ENCODE data around the gene FOXD4. TPM values are rescaled to one million over a fixed set of nuclear protein-coding genes. Genes with fewer than 3 reads are reported as not detected.
"Not testable (repeated sequence)": the region's sequence is repeated elsewhere in the genome, so short reads cannot be mapped to it uniquely, and the experiment has no call there.

Gene FOXD4
- 1 to 10 TPM in 1 of 5 donors, not detected in 4; 1.8 TPM for total RNA-seq
- under 1 TPM in 2 of 3 donors, not detected in 1; 0.25 to 0.50 TPM for polyA plus RNA-seq
- long read RNA-seq, donor 1: 0 reads
- long read RNA-seq, donor 2: 0 reads
- long read RNA-seq, donor 3: 0 reads
- long read RNA-seq, donor 4: 0 reads
- long read RNA-seq, donor 5: 0 reads
- long read RNA-seq, donor 6, partial matches to known transcripts: 0 of 2 reads
- long read RNA-seq, donor 6, other reads (novel, unspliced or antisense): 0 of 2 reads
- long read RNA-seq, donor 7: 0 reads
- long read RNA-seq, donor 8: 0 reads
- long read RNA-seq, donor 9: 0 reads
- long read RNA-seq, donor 10: 0 reads

GRCh38 chr9:117995-118467 lies at the start of gene FOXD4:
TSS of gene FOXD4 (minus strand) at chr9:118417. CDS start at chr9:118119, 298 bp downstream.
- H3K9me3 ChIP-seq; H3K36me3 ChIP-seq; H3K27ac ChIP-seq; H3K4me3 ChIP-seq; DNase-seq; intact Hi-C loops (cut with DNase I; ENCODE audit: low total_unique reads): not testable (repeated sequence)
- WGBS, 5 donors: 18 to 38% (median 28%) methylated on average over 17 to 30 of the region's 30 CpGs
- H3K27me3 ChIP-seq: peaks cover 7 to 52% (median 34%) of the 10 kb centered on the region in 3 donors
- H3K4me1 ChIP-seq: peaks cover 14 to 36% (median 27%) of the 10 kb centered on the region in 4 donors

- H3K27me3 ChIP-seq; intact Hi-C loops (cut with DNase I; ENCODE audit: low total_unique reads); H3K4me1 ChIP-seq; H3K9me3 ChIP-seq; H3K36me3 ChIP-seq; H3K27ac ChIP-seq; DNase-seq; H3K4me3 ChIP-seq: not testable (repeated sequence)
- WGBS, 5 donors: 61 to 83% (median 65%) methylated on average over 1 of the region's 1 CpG; no CpG with 5 or more reads in 1 of the 5 donors
Observed at GRCh38 chr9:159871-160270, 41.7 kb upstream of the FOXD4 start.

- H3K36me3 ChIP-seq, DNase-seq: not testable (repeated sequence)
Observed at GRCh38 chr9:151173-151572, 33.0 kb upstream of the FOXD4 start.

DNA sequence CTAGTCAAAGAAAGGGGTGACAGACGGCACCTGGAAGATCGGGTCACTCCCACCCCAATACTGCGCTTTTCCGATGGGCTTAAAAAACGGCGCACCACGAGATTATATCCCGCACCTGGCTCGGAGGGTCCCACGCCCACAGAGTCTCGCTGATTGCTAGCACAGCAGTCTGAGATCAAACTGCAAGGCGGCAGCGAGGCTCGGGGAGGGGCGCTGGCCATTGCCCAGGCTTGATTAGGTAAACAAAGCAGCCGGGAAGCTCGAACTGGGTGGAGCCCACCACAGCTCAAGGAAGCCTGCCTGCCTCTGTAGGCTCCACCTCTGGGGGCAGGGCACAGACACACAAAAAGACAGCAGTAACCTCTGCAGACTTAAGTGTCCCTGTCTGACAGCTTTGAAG lies 21.7 kb upstream of the FOXD4 start:
- H3K4me1 ChIP-seq; DNase-seq; H3K9me3 ChIP-seq; H3K27me3 ChIP-seq; H3K27ac ChIP-seq; H3K36me3 ChIP-seq; intact Hi-C loops (cut with DNase I; ENCODE audit: low total_unique reads); H3K4me3 ChIP-seq: not testable (repeated sequence)
- WGBS, 5 donors: 79 to 84% (median 83%) methylated on average over 17 of the region's 17 CpGs; no CpG with 5 or more reads in 1 of the 5 donors

More at GRCh38 chr9:151173-151572, 33.0 kb upstream of the FOXD4 start:
- H3K4me3 ChIP-seq; H3K9me3 ChIP-seq; H3K4me1 ChIP-seq; intact Hi-C loops (cut with DNase I; ENCODE audit: low total_unique reads); H3K27ac ChIP-seq; H3K27me3 ChIP-seq: not testable (repeated sequence)

DNA sequence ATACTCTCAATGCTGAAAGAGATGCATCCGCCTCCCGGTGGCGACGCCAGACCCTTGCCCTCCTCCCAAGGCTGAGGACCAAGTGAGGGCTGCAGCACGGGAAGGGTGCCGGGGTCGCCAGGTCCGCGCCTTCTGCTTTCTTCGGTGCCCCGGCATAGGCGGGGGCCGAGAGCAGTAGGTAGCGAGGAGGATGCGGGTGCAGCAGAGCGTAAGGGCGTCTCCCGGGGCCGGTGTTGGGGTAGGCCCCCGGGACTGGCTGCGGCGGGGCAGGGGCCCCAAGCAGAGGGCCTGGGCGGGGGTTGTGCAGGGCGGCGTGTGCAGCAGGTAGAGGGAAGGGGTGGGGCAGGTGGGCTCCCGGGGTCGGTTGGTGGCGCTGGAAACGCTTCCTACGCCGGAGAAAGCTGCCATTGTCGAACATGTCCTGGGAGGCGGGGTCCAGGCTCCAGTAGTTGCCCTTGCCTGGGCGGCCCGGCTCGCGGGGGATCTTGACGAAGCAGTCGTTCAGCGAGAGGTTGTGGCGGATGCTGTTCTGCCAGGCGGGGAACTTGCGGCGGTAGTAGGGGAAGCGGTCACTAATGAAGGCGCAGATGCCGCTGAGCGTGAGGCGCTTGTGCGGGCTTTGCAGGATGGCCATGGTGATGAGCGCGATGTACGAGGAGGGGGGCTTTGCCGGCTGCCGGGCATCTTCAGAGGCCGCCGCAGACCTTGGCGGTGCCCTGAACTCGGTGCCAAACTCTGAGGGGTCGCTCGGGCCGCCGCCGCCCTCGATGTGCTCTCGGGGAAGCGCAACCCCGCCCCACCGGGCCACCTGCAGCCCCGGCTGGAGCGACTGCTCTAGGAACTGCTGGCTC lies 848 bp downstream of the FOXD4 start:
- H3K36me3 ChIP-seq; H3K27ac ChIP-seq; H3K9me3 ChIP-seq; H3K4me3 ChIP-seq; intact Hi-C loops (cut with DNase I; ENCODE audit: low total_unique reads): not testable (repeated sequence)
- 1 to 6% (median 4%) methylated on average over 38 to 60 of the region's 71 CpGs; no CpG with 5 or more reads in 1 of the 5 donors for WGBS, 5 donors
- peaks cover 7 to 59% (median 39%) of the 10 kb centered on the region in 3 donors for H3K27me3 ChIP-seq
- peak in 1 of 2 donors; percentile 13 for DNase-seq
- H3K4me1 ChIP-seq: peaks cover 14 to 38% (median 27%) of the 10 kb centered on the region in 4 donors

GRCh38 chr9:116239-117077 lies 1.8 kb downstream of the FOXD4 start:
- peaks cover 14 to 38% (median 27%) of the 10 kb centered on the region in 4 donors for H3K4me1 ChIP-seq
- H3K27ac ChIP-seq; H3K36me3 ChIP-seq; DNase-seq; H3K4me3 ChIP-seq; H3K9me3 ChIP-seq; intact Hi-C loops (cut with DNase I; ENCODE audit: low total_unique reads): not testable (repeated sequence)
- peaks cover 7 to 65% (median 39%) of the 10 kb centered on the region in 3 donors for H3K27me3 ChIP-seq
- WGBS, 5 donors: 7 to 23% (median 10%) methylated on average over 10 to 40 of the region's 41 CpGs

- Histone ChIP-seq H3K4me3 (peak overlapping the region in 1 of 4 donors; percentile 63), H3K4me1 (peaks cover 14 to 38% (median 27%) of the 10 kb centered on the region in 4 donors), H3K27me3 (peaks cover 7 to 71% (median 39%) of the 10 kb centered on the region in 3 donors)
- 6 to 16% (median 9%) methylated on average over 7 to 11 of the region's 11 CpGs for WGBS, 5 donors
- H3K36me3 ChIP-seq; H3K27ac ChIP-seq; intact Hi-C loops (cut with DNase I; ENCODE audit: low total_unique reads); H3K9me3 ChIP-seq; DNase-seq: not testable (repeated sequence)
Observed at GRCh38 chr9:115118-115451, 3.1 kb downstream of the FOXD4 start.

DNA sequence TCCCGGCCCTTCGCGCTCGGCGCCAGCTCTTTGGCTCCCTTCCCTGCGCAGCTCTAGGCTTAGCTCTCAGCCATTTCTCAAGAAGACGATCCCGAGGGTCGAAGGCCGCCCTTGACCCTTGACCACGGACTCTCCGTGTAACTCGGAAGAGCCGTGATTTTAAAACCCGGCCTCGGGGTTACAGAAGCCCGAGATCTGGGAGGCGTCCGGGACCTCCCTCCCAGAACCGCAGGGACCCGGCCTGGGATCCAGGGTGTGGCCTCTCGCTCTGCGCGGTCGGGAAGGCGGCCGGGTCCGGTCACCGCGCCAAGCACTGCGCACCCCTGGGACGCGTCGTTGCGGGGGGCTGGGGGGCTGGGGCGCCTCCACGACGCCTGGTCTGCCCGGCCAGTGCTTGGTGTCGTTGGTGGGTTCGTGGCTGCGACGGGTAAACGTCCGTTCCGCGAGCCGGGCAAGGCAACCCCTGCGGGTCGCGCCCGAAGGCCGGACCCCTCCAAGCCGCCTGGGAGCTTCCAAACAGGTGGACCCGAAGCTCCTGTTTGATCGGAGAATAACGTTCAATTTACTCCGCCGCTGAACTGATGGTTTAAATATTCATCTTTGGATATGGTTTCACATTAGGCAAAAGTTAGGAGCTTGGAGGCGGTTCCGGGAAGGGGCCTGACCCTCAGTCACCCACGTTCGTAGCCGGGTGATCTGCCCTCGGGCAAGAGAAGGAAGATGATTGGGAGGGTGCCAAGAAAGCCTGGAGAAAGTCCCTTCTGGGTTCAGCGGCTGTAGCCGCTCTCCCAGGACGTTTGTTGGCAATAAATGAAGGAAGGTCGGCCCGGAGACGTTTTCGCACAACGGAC lies 3.7 kb downstream of the FOXD4 start:
- H3K36me3 ChIP-seq; intact Hi-C loops (cut with DNase I; ENCODE audit: low total_unique reads); H3K27ac ChIP-seq; H3K9me3 ChIP-seq: not testable (repeated sequence)
- Histone ChIP-seq H3K4me1 (peaks cover 14 to 38% (median 27%) of the 10 kb centered on the region in 4 donors), H3K4me3 (peak overlapping the region; percentile 36 to 63 (median 43)), H3K27me3 (peaks cover 7 to 77% (median 44%) of the 10 kb centered on the region in 3 donors)
- WGBS, 5 donors: 3 to 8% (median 4%) methylated on average over 18 to 72 of the region's 73 CpGs
- peak in 1 of 2 donors; percentile 11 for DNase-seq

- H3K36me3 ChIP-seq; intact Hi-C loops (cut with DNase I; ENCODE audit: low total_unique reads); H3K9me3 ChIP-seq; H3K27ac ChIP-seq: not testable (repeated sequence)
- peak overlapping the region; percentile 36 to 63 (median 43) for H3K4me3 ChIP-seq
- H3K4me1 ChIP-seq: peaks cover 14 to 38% (median 27%) of the 10 kb centered on the region in 4 donors
- 1 to 4% (median 1%) methylated on average over 24 to 110 of the region's 111 CpGs for WGBS, 5 donors
- peak in 1 of 2 donors; percentile 54 for DNase-seq
- H3K27me3 ChIP-seq: peaks cover 7 to 84% (median 44%) of the 10 kb centered on the region in 3 donors
Observed at GRCh38 chr9:113468-114266, 4.5 kb downstream of the FOXD4 start.
